SK-N-MC (cell line): Measurements from ENCODE around the gene MRC1.

Experiments
- DNase-seq: peaks from one replicate; pipeline ENCODE4 v3.0.0-alpha.2; 2011; ENCODE audit warnings: low read depth, low spot score
- H3K27ac ChIP-seq: fragments of 200-600 bp; sonication (generic); 2 replicates; pipeline ENCODE4 v1.5.1; 2016; ENCODE audit warnings: mixed run types
- H3K36me3 ChIP-seq: fragments of 200-600 bp; sonication (generic); 2 replicates; pipeline ENCODE4 v1.6.1; 2017; ENCODE audit warnings: antibody characterized with exemption, low read length, mixed read lengths; ENCODE audit not compliant: insufficient read depth
- H3K4me3 ChIP-seq: fragments of 200-600 bp; sonication (generic); 2 replicates; pipeline ENCODE4 v1.5.1; 2016
- H3K9ac ChIP-seq: fragments of 200-600 bp; sonication (generic); 2 replicates; pipeline ENCODE4 v1.8.0; 2017; ENCODE audit warnings: mixed run types, mixed read lengths; ENCODE audit not compliant: insufficient read length
- H3K9me3 ChIP-seq: fragments of 200-600 bp; sonication (generic); 2 replicates; pipeline ENCODE4 v1.6.1; 2017; ENCODE audit warnings: low read depth, mild to moderate bottlenecking, antibody characterized with exemption, low read length, moderate library complexity, mixed read lengths
- EZH2 ChIP-seq: fragments of 200-600 bp; sonication (generic); IDR thresholded peaks from one replicate; pipeline ENCODE4 v1.6.1; 2017; ENCODE audit warnings: antibody characterized with exemption
- FOXP2 ChIP-seq: optimal IDR thresholded peaks from 2 replicates; pipeline ENCODE3; 2011; ENCODE audit warnings: mild to moderate bottlenecking, moderate library complexity; ENCODE audit not compliant: insufficient read depth; ENCODE audit errors: extremely low read length, control extremely low read depth
- POLR2AphosphoS5 ChIP-seq: IDR thresholded peaks from 2 replicates; pipeline ENCODE4 v1.6.1; 2012; ENCODE audit warnings: mild to moderate bottlenecking, low read depth, low read length, borderline replicate concordance

The MRC1 gene

GRCh38 chr10:17865351-17865750, 56.2 kb downstream of the MRC1 start:
- no peak for TF ChIP-seq FOXP2
- no peak for TF ChIP-seq EZH2
- no peak for TF ChIP-seq POLR2AphosphoS5
- H3K4me3 ChIP-seq: no peak overlapping the region
- no peak for DNase-seq
- no peaks in the 10 kb centered on the region for H3K9me3 ChIP-seq
- H3K27ac ChIP-seq: no peak overlapping the region
- no peak overlapping the region for H3K9ac ChIP-seq
- no peaks in the 10 kb centered on the region for H3K36me3 ChIP-seq

- TF ChIP-seq FOXP2 (no peak), POLR2AphosphoS5 (no peak)
- H3K9ac ChIP-seq: no peak overlapping the region
- no peak overlapping the region for H3K4me3 ChIP-seq
- no peaks in the 10 kb centered on the region for H3K36me3 ChIP-seq
- no peak for DNase-seq
- no peak overlapping the region for H3K27ac ChIP-seq
- H3K9me3 ChIP-seq: no peaks in the 10 kb centered on the region
Observed at GRCh38 chr10:17866346-17866745, 57.2 kb downstream of the MRC1 start.

GRCh38 chr10:17867056-17867455, 57.9 kb downstream of the MRC1 start:
- H3K9me3 ChIP-seq: no peaks in the 10 kb centered on the region
- TF ChIP-seq POLR2AphosphoS5 (no peak), EZH2 (no peak), FOXP2 (no peak)
- no peak overlapping the region for H3K9ac ChIP-seq
- no peaks in the 10 kb centered on the region for H3K36me3 ChIP-seq
- DNase-seq: no peak
- H3K4me3 ChIP-seq: no peak overlapping the region
- no peak overlapping the region for H3K27ac ChIP-seq

- no peak overlapping the region for H3K27ac ChIP-seq
- no peaks in the 10 kb centered on the region for H3K9me3 ChIP-seq
- H3K4me3 ChIP-seq: no peak overlapping the region
- no peak overlapping the region for H3K9ac ChIP-seq
- no peaks in the 10 kb centered on the region for H3K36me3 ChIP-seq
- TF ChIP-seq FOXP2: no peak
- no peak for TF ChIP-seq EZH2
- TF ChIP-seq POLR2AphosphoS5: no peak
- no peak for DNase-seq
Observed at GRCh38 chr10:17871036-17871435, 61.9 kb downstream of the MRC1 start.

- no peaks in the 10 kb centered on the region for H3K9me3 ChIP-seq
- no peak overlapping the region for H3K27ac ChIP-seq
- H3K9ac ChIP-seq: no peak overlapping the region
- no peak overlapping the region for H3K4me3 ChIP-seq
- no peaks in the 10 kb centered on the region for H3K36me3 ChIP-seq
- DNase-seq: no peak
- TF ChIP-seq EZH2 (no peak), FOXP2 (no peak), POLR2AphosphoS5 (no peak)
Observed at GRCh38 chr10:17872191-17873091, 63.3 kb downstream of the MRC1 start.

- H3K9me3 ChIP-seq: no peaks in the 10 kb centered on the region
- H3K36me3 ChIP-seq: no peaks in the 10 kb centered on the region
- no peak overlapping the region for H3K4me3 ChIP-seq
- no peak overlapping the region for H3K9ac ChIP-seq
- TF ChIP-seq EZH2: no peak
- no peak for TF ChIP-seq FOXP2
- no peak for TF ChIP-seq POLR2AphosphoS5
- H3K27ac ChIP-seq: no peak overlapping the region
- DNase-seq: no peak
Observed at GRCh38 chr10:17873946-17874345, 64.8 kb downstream of the MRC1 start.

GRCh38 chr10:17877121-17877520, 68.0 kb downstream of the MRC1 start:
- no peak overlapping the region for H3K4me3 ChIP-seq

GRCh38 chr10:17878896-17879295, 69.7 kb downstream of the MRC1 start:
- H3K4me3 ChIP-seq: no peak overlapping the region
- no peak overlapping the region for H3K27ac ChIP-seq
- H3K36me3 ChIP-seq: no peaks in the 10 kb centered on the region

More at GRCh38 chr10:17877121-17877520, 68.0 kb downstream of the MRC1 start:
- TF ChIP-seq FOXP2 (no peak), EZH2 (no peak), POLR2AphosphoS5 (no peak)
- Histone ChIP-seq H3K9me3 (no peaks in the 10 kb centered on the region), H3K9ac (no peak overlapping the region), H3K36me3 (no peaks in the 10 kb centered on the region), H3K27ac (no peak overlapping the region)
- no peak for DNase-seq

More at GRCh38 chr10:17878896-17879295, 69.7 kb downstream of the MRC1 start:
- DNase-seq: no peak
- H3K9me3 ChIP-seq: no peaks in the 10 kb centered on the region
- no peak overlapping the region for H3K9ac ChIP-seq
- TF ChIP-seq POLR2AphosphoS5: no peak
- no peak for TF ChIP-seq EZH2
- no peak for TF ChIP-seq FOXP2
